PFSK-1 (cell line): ENCODE data around the gene HMGXB4.

ENCODE experiments used
- FOXP2 ChIP-seq: optimal IDR thresholded peaks from 2 replicates; pipeline ENCODE3; 2011; ENCODE audit warnings: borderline replicate concordance, control low read depth, inconsistent platforms; ENCODE audit not compliant: insufficient read depth; ENCODE audit errors: extremely low read length, extremely low read depth
- POLR2AphosphoS5 ChIP-seq: IDR thresholded peaks from 2 replicates; pipeline ENCODE4 v1.6.1; 2012; ENCODE audit warnings: low read depth, mild to moderate bottlenecking, control low read depth, low read length, moderate library complexity
- REST ChIP-seq, 2 experiments: IDR thresholded peaks; 2 replicates each; pipeline versions ENCODE4 v1.6.1 to v1.8.0; 2011 to 2012; ENCODE audit warnings: low read depth in 2 of 2, low read length in 2 of 2, control low read depth in 1 of 2, inconsistent platforms in 1 of 2, mild to moderate bottlenecking in 1 of 2, moderate library complexity in 1 of 2; ENCODE audit not compliant: insufficient read depth in 1 of 2
- SIN3A ChIP-seq: IDR thresholded peaks from 2 replicates; pipeline ENCODE4 v1.6.1; 2012; ENCODE audit warnings: mild to moderate bottlenecking, low read length, moderate library complexity, borderline replicate concordance; ENCODE audit not compliant: insufficient read depth
- TAF1 ChIP-seq: IDR thresholded peaks from 2 replicates; pipeline ENCODE4 v1.6.1; 2012; ENCODE audit warnings: low read length, control low read depth, borderline replicate concordance; ENCODE audit not compliant: insufficient read depth

HMGXB4 gene

GRCh38 chr22:35230417-35230816 is 26.9 kb upstream of the HMGXB4 start:
- TF ChIP-seq FOXP2, result no peak
- no peak for TF ChIP-seq POLR2AphosphoS5
- no peak for TF ChIP-seq REST (IDR thresholded peaks at IDR 0.05; ENCODE audit: insufficient read depth in 1 of 2, low read depth in 2 of 2, low read length in 2 of 2)
- no peak for TF ChIP-seq SIN3A
- TF ChIP-seq TAF1, result no peak

GRCh38 chr22:35230839-35231584 is 26.3 kb upstream of the HMGXB4 start:
- peak; percentile 19; the same call in 1 of the 2 replicates for TF ChIP-seq POLR2AphosphoS5
- TF ChIP-seq REST (IDR thresholded peaks at IDR 0.05; ENCODE audit: insufficient read depth in 1 of 2, low read depth in 2 of 2, low read length in 2 of 2), result no peak

GRCh38 chr22:35231585-35232084 is 25.7 kb upstream of the HMGXB4 start:
- TF ChIP-seq POLR2AphosphoS5 (no peak), REST (IDR thresholded peaks at IDR 0.05; ENCODE audit: insufficient read depth in 1 of 2, low read depth in 2 of 2, low read length in 2 of 2) (no peak), TAF1 (no peak), FOXP2 (no peak), SIN3A (no peak)

GRCh38 chr22:35250156-35250555 is 7.1 kb upstream of the HMGXB4 start:
- TF ChIP-seq SIN3A, result no peak
- no peak for TF ChIP-seq REST (IDR thresholded peaks at IDR 0.05; ENCODE audit: insufficient read depth in 1 of 2, low read depth in 2 of 2, low read length in 2 of 2)
- TF ChIP-seq FOXP2, result no peak
- no peak for TF ChIP-seq POLR2AphosphoS5
- TF ChIP-seq TAF1, result no peak

GRCh38 chr22:35253946-35254345 is 3.3 kb upstream of the HMGXB4 start:
- TF ChIP-seq TAF1 (no peak), POLR2AphosphoS5 (no peak), SIN3A (no peak), FOXP2 (no peak), REST (IDR thresholded peaks at IDR 0.05; ENCODE audit: insufficient read depth in 1 of 2, low read depth in 2 of 2, low read length in 2 of 2) (no peak)
